ENCODE results near the gene NUTM2F. TPM values are rescaled to one million over a fixed set of nuclear protein-coding genes. Genes with fewer than 3 reads are reported as not detected.
"Not testable (repeated sequence)": the region's sequence is repeated elsewhere in the genome, so short reads cannot be mapped to it uniquely, and the experiment has no call there.

NUTM2F gene
- total RNA-seq, 8 experiments from 2014 or later = 0.17 to 1.0 (median 0.50) TPM; not detected in 3

DNA sequence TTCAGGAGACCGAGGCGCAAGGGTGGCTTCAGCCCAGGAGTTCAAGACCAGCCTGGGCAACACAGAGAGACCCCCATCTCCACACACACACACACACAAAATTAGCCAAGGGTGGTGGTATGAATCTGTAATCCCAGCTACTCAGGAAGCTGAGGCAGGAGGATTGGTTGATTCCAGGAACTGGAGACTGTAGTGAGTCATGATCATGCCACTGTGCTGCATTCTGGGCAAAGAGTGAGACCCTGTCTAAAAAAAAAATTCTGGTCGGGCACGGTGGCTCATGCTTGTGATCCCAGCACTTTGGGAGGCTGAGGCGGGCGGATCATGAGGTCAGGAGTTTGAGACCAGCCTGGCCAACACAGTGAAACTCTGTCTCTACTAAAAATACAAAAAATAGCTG lies 11.2 kb upstream of the NUTM2F start:
- in situ Hi-C loops (cut with MboI; ENCODE audit: low pct_unique_long_range_greater_than_20kb in 2 of 9, low sequenced_read_pairs in 9 of 9, unreplicated experiment in 9 of 9); H3K27ac ChIP-seq; ATAC-seq (replicated peaks in 6 of 8); H3K4me1 ChIP-seq (replicated peaks in 1 of 2); H3K4me3 ChIP-seq: not testable (repeated sequence)
- 80 to 90% methylated on average over 2 of the region's 6 CpGs; no CpG with 5 or more reads in 8 of the 10 experiments for WGBS, 10 experiments

DNA sequence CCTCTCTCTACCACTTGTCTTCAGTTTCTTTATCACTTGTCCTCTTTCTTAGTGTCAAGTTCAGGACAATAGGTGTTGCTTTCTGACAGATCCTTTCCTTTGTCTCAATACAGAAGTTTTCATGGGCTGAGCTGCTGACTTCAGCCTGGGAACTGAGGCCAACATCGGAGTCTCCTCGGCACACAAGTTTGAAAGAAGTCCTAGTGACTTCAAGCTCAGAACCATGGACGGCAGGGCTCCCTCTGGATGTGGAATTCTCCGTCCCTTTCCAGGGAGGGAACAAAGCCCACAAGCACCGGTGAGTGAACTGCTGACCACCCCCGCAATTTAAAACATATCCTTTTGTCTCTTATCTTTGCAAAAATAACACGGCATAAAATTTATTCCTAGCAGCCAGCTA lies 10.3 kb upstream of the NUTM2F start:
- H3K4me1 ChIP-seq (replicated peaks in 1 of 2); in situ Hi-C loops (cut with MboI; ENCODE audit: low pct_unique_long_range_greater_than_20kb in 2 of 9, low sequenced_read_pairs in 9 of 9, unreplicated experiment in 9 of 9); H3K27ac ChIP-seq; ATAC-seq (replicated peaks in 6 of 8); H3K4me3 ChIP-seq: not testable (repeated sequence)
- WGBS, 10 experiments = 29 to 100% (median 80%) methylated on average over 1 to 3 of the region's 7 CpGs; no CpG with 5 or more reads in 7 of the 10 experiments

DNA sequence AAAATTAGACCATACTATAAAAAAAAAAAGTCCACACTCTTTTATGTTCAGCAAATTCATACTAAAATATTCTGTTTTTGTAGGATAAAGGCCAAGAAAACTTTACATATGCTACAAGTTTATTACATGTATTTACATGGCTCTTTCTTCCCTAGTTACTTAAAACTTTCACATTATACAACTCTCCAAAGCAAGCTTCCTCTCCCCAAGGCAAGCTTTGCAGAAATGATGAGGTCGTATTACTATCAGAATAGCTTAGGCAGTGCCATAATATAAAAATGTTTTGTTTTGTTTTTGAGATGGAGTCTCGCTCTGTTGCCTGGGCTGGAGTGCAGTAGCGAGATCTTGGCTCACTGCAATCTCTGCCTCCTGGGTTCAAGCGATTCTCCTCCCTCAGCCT lies 8.0 kb upstream of the NUTM2F start:
- no CpG with 5 or more reads among the region's 4 CpGs for WGBS, 10 experiments
- in situ Hi-C loops (cut with MboI; ENCODE audit: low pct_unique_long_range_greater_than_20kb in 2 of 9, low sequenced_read_pairs in 9 of 9, unreplicated experiment in 9 of 9) = not testable (repeated sequence)

DNA sequence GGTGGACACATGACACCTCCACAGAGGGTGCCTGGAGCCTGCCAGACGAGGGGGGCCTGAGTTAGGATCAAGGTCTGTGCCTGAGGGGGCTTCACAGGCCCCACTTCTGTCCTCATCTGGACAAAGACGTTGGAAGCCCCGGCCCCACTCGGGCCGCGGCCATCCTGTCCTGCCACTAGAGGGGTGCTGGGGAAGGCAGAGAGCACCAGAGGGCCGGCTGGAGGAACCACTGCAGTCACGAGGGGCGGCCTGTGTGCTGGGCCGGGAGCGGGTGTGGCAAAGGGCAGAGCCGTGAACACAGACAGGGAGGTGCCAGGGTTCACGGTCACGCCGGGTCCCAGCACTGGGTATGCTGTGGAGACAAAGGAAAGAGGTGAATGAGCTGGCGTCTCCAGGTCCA lies 2.9 kb downstream of the NUTM2F start:
- ATAC-seq (replicated peaks in 6 of 8) = peak in 1 of 8 experiments; percentile 49
- WGBS, 10 experiments = no CpG with 5 or more reads among the region's 16 CpGs
- in situ Hi-C loops (cut with MboI; ENCODE audit: low pct_unique_long_range_greater_than_20kb in 2 of 9, low sequenced_read_pairs in 9 of 9, unreplicated experiment in 9 of 9) = not testable (repeated sequence)

More for the DNA sequence above, 8.0 kb upstream of the NUTM2F start:
- ATAC-seq (replicated peaks in 6 of 8) = peak in 3 of 8 experiments; percentile 41 to 95 (median 50)
- H3K4me1 ChIP-seq (replicated peaks in 1 of 2); H3K27ac ChIP-seq; H3K4me3 ChIP-seq: not testable (repeated sequence)

DNA sequence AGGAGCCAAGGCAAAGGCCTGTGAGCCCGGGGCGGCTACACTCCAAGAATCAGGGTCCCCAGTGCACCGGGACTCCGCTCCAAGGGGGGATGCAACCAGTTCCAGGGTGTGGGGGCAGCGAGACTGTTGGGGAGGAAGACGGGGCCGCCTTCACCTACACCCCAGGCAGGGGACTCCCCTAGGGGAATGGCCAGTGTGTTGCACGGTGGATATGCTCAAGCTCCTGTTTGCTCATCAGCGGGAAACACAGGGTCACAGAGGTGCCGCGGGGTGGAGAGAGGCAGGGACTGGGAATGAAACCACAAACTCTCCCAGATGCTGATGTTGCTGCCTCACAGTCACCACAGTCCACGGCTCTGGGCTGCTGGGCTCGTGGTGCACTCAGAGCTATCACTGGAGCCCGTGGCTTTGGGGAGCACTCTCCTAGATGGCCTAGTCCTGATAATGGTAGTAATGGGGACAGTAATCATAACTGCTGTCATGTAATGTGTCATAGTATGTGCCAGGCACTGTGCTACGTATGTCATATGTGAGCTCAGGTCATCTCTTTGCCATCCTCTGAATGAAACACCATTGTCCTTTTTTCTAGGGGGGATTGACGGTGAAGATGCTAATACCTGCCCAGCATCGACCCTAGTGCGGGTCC lies 5.2 kb downstream of the NUTM2F start:
- H3K4me3 ChIP-seq; H3K4me1 ChIP-seq (replicated peaks in 1 of 2); in situ Hi-C loops (cut with MboI; ENCODE audit: low pct_unique_long_range_greater_than_20kb in 2 of 9, low sequenced_read_pairs in 9 of 9, unreplicated experiment in 9 of 9); ATAC-seq (replicated peaks in 6 of 8); H3K27ac ChIP-seq: not testable (repeated sequence)
- WGBS, 10 experiments = 100% methylated on average over 1 of the region's 18 CpGs; no CpG with 5 or more reads in 9 of the 10 experiments

More for the DNA sequence above, 2.9 kb downstream of the NUTM2F start:
- H3K4me3 ChIP-seq; H3K4me1 ChIP-seq (replicated peaks in 1 of 2); H3K27ac ChIP-seq: not testable (repeated sequence)

DNA sequence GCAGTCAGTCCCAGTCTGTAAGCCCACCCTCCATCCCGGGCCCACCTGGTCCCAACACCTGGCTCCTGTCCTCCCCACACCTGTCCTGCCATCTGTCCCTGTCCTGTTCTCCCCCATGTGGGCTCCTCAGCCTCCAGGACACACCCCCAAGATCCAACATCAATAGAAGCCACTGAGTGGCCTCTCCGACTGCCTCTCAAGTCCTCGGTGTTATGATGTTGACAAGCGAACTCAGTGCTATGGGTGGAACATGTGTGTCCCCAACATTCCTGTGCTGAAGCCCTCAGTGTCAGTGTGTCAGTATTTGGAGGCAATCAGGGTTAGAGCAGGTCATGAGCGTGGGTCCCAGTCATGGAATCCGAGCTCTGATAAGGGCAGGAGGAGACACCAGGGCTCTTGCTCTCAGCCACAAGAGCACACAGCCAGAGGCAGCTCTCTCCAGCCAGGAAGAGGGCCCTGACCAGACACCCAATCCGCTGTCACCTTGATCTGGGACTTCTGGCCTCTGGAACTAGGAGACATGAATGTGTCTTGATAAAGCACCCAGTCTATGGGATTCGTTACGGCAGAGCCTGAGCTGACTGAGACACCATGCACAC lies 6.0 kb downstream of the NUTM2F start:
- H3K4me3 ChIP-seq; in situ Hi-C loops (cut with MboI; ENCODE audit: low pct_unique_long_range_greater_than_20kb in 2 of 9, low sequenced_read_pairs in 9 of 9, unreplicated experiment in 9 of 9); H3K4me1 ChIP-seq (replicated peaks in 1 of 2); ATAC-seq (replicated peaks in 6 of 8); H3K27ac ChIP-seq: not testable (repeated sequence)
- WGBS, 10 experiments = no CpG with 5 or more reads among the region's 9 CpGs

DNA sequence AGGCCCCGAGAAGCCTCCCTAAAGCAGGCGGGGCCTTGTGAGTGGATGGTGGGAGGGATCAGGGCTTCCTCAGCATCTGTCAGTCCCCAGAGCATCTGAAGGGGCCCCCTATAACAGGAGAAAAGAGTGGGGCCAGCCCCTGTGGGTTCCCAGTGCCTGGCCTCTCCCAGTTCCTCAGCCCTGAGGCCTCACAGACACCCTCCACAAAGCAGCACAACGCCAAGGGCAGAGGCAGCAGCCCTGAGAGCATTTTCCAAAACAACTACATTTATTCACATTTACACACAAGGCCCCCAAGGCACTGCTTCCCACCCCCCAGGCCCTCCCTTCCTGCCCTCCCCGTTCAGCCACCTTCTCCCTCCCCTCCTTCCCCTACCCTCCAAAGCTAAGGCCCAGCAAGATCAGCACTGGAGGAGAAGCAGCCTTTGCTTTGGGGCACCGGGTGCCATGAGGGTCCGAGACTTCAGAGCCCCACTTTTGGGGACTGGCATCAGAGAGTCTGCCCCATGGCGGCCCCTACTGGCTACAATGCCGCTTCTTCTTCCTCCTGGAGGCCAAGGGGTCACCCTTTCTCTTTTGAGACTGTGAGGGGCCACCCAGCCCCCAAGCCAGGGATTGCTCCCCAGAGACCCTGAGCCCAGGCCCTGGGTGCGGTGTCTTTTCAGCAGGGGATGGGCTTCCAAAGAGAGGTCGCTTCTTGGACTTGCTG lies 10.3 kb downstream of the NUTM2F start:
- H3K4me1 ChIP-seq (replicated peaks in 1 of 2); in situ Hi-C loops (cut with MboI; ENCODE audit: low pct_unique_long_range_greater_than_20kb in 2 of 9, low sequenced_read_pairs in 9 of 9, unreplicated experiment in 9 of 9); H3K4me3 ChIP-seq; H3K27ac ChIP-seq: not testable (repeated sequence)
- ATAC-seq (replicated peaks in 6 of 8) = peak in 4 of 8 experiments; percentile 37 to 84 (median 70)
- no CpG with 5 or more reads among the region's 10 CpGs for WGBS, 10 experiments

DNA sequence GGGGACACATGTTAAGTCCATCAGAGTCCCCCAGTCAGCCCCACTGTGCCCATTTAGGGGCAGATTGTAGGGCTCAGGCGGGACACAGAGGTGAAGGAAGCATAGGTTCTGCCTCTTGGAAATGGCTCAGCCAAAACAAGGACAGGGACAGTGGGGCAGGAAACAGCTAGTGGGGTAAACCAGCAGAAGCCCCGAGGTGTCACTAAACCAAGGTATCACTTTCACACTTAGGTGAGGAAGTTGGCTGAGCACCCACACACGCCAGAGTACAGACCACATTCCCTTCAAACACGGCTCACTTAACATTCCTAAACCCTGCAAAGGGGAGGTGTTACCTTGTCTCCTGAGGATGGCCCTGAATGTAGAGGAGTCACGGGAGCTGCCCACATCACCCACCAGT lies 12.2 kb downstream of the NUTM2F start:
- H3K4me3 ChIP-seq; in situ Hi-C loops (cut with MboI; ENCODE audit: low pct_unique_long_range_greater_than_20kb in 2 of 9, low sequenced_read_pairs in 9 of 9, unreplicated experiment in 9 of 9); H3K27ac ChIP-seq; ATAC-seq (replicated peaks in 6 of 8); H3K4me1 ChIP-seq (replicated peaks in 1 of 2): not testable (repeated sequence)
- WGBS, 10 experiments = no CpG with 5 or more reads among the region's 5 CpGs

DNA sequence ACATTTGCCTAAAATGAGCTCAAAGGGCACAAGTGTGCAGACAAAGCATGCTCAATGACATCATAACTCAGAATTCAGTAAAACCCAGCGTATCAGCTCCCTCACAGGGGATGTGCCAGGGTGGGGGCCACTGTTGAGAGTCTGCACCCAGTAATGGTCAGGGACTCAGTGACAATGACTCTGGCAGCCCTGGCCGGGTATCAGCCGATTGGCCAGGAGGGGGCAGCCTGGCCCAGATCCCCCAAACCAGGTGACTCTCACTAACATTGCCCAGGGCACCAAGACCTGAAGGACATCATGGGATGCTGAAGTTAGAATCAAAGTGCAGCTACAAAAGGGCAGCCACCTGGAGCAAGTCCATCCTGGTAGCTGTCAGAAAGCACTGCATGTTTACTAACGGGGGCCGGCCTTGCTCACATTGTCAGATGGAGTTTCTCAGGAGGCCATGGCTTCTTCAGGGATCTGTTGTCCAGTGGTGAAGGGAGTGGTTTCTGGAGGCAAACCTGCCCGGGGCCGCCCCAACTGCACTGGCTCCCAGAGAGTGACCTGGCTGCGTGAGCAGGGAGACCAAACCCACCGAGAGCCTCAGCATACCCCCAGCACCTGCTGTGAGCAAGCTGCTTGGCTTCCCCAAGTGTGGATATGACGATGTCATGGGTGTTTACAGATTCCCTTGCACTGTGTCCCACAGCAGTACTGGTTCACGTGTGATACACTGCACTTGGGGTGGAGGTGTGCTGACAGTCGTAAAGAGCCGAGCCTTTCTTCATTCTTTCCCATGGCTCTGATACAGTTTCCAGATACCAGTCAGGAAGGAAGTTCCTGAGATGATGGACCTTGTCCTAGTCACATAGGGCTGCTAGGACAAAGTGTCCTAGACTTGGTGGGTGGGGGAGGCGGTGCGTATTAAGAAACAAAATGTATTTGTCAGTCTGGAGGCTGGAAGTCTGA lies 13.1 kb downstream of the NUTM2F start:
- ATAC-seq (replicated peaks in 6 of 8) = peak in 1 of 8 experiments; percentile 26
- H3K4me3 ChIP-seq; in situ Hi-C loops (cut with MboI; ENCODE audit: low pct_unique_long_range_greater_than_20kb in 2 of 9, low sequenced_read_pairs in 9 of 9, unreplicated experiment in 9 of 9); H3K27ac ChIP-seq; H3K4me1 ChIP-seq (replicated peaks in 1 of 2): not testable (repeated sequence)
- no CpG with 5 or more reads among the region's 15 CpGs for WGBS, 10 experiments

DNA sequence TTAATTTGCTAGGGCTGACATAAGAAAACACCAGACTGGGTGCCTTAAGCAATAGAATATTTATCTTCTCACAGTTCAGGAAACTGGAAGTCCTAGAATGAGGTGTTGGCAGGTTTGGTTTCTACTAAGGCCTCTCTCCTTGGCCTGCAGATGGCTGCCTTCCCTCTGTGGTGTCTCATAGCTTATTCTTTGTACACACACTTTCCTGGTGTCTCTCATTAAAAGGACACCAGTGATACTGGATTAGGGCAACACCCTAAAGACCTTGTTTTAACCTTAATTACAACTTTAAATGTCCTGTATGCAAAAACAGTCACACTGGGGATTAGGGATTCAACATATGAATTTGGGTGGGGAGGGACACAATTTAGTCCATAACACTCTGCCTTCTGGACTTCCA lies 25.1 kb downstream of the NUTM2F start:
- in situ Hi-C loops (cut with MboI; ENCODE audit: low pct_unique_long_range_greater_than_20kb in 2 of 9, low sequenced_read_pairs in 9 of 9, unreplicated experiment in 9 of 9) = no loop called here
- Histone ChIP-seq H3K4me1 (replicated peaks in 1 of 2) (no peaks in the 10 kb centered on the region), H3K27ac (no peak overlapping the region), H3K4me3 (no peak overlapping the region)
- ATAC-seq (replicated peaks in 6 of 8) = peak in 3 of 8 experiments; percentile 42 to 65 (median 63)

DNA sequence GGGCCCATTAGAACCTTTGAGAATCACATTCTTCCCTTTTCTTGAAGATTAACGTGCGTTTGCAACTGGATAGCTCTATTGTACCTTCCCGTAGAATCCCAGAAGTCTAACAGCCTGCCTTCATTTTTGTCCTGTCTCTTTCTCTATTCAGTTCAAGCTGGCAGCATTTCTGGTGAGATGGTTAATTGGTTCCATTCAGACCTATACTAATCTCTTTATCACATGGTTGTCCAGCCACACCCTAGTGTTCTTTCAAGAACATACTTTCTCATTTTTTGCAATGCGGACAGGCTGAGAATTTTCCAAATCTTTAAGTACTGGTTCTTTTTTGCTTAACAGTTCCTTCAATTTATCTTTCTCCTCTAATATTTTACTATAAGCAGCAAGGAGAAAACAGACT lies 26.0 kb downstream of the NUTM2F start:
- WGBS, 10 experiments = 60 to 100% (median 86%) methylated on average over 1 to 4 of the region's 4 CpGs; no CpG with 5 or more reads in 1 of the 10 experiments
- no peak for ATAC-seq (replicated peaks in 6 of 8)
- Histone ChIP-seq H3K27ac (no peak overlapping the region), H3K4me1 (replicated peaks in 1 of 2) (no peaks in the 10 kb centered on the region), H3K4me3 (no peak overlapping the region)
- in situ Hi-C loops (cut with MboI; ENCODE audit: low pct_unique_long_range_greater_than_20kb in 2 of 9, low sequenced_read_pairs in 9 of 9, unreplicated experiment in 9 of 9) = no loop called here

DNA sequence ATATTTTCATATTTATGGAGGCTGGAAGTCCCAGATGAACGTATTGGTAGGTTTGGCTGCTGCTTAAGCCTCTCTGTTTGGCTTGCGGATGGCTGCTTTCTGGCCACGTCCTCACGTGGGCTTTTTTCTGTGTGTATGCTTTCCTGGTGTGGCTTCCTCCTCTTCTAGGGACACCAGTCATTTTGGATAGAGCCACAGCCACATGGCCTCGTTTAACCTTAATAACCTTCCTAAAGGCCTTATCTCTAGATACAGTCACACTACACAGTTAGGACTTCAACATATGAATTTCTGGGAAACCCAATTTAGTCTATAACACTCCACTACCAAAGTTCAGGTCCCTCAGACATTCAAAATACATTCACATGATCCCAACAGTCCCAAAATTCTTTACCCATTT lies 26.9 kb downstream of the NUTM2F start:
- in situ Hi-C loops (cut with MboI; ENCODE audit: low pct_unique_long_range_greater_than_20kb in 2 of 9, low sequenced_read_pairs in 9 of 9, unreplicated experiment in 9 of 9) = no loop called here
- no peak overlapping the region for H3K27ac ChIP-seq
- WGBS, 10 experiments = 75 to 100% (median 91%) methylated on average over 1 to 5 of the region's 5 CpGs; no CpG with 5 or more reads in 1 of the 10 experiments
- ATAC-seq (replicated peaks in 6 of 8) = no peak
- no peaks in the 10 kb centered on the region for H3K4me1 ChIP-seq (replicated peaks in 1 of 2)
- H3K4me3 ChIP-seq = no peak overlapping the region

All from motor neuron (in vitro differentiated cells).